ENCODE results near the gene WSCD1.

GRCh38 chr17:6157716-6158115, 87.5 kb downstream of the WSCD1 start:
- TF ChIP-seq, protein P1, sequence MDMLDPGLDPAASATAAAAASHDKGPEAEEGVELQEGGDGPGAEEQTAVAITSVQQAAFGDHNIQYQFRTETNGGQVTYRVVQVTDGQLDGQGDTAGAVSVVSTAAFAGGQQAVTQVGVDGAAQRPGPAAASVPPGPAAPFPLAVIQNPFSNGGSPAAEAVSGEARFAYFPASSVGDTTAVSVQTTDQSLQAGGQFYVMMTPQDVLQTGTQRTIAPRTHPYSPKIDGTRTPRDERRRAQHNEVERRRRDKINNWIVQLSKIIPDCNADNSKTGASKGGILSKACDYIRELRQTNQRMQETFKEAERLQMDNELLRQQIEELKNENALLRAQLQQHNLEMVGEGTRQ (IDR thresholded peaks at IDR 0.05; ENCODE audit: low read depth, low read length) = no peak
- TF ChIP-seq RFX5 (IDR thresholded peaks at IDR 0.05; ENCODE audit: low read depth, low read length) (no peak), RAD21 (IDR thresholded peaks at IDR 0.05; ENCODE audit: low read length) (no peak), POLR2A (IDR thresholded peaks at IDR 0.05; ENCODE audit: low read depth, low read length) (no peak), CEBPB (IDR thresholded peaks at IDR 0.05; ENCODE audit: low read depth, low read length) (no peak), BHLHE40 (IDR thresholded peaks at IDR 0.05; ENCODE audit: low read depth, low read length) (no peak), CHD1 (IDR thresholded peaks at IDR 0.05; ENCODE audit: low read depth, low read length) (no peak), MXI1 (IDR thresholded peaks at IDR 0.05; ENCODE audit: borderline replicate concordance, low read depth, low read length) (no peak), RCOR1 (IDR thresholded peaks at IDR 0.05; ENCODE audit: insufficient replicate concordance, low read length) (no peak), NFE2L2 (IDR thresholded peaks at IDR 0.05; ENCODE audit: low read depth, low read length) (no peak), SMC3 (IDR thresholded peaks at IDR 0.05; ENCODE audit: low read depth, low read length) (no peak)
- TF ChIP-seq, protein P2, sequence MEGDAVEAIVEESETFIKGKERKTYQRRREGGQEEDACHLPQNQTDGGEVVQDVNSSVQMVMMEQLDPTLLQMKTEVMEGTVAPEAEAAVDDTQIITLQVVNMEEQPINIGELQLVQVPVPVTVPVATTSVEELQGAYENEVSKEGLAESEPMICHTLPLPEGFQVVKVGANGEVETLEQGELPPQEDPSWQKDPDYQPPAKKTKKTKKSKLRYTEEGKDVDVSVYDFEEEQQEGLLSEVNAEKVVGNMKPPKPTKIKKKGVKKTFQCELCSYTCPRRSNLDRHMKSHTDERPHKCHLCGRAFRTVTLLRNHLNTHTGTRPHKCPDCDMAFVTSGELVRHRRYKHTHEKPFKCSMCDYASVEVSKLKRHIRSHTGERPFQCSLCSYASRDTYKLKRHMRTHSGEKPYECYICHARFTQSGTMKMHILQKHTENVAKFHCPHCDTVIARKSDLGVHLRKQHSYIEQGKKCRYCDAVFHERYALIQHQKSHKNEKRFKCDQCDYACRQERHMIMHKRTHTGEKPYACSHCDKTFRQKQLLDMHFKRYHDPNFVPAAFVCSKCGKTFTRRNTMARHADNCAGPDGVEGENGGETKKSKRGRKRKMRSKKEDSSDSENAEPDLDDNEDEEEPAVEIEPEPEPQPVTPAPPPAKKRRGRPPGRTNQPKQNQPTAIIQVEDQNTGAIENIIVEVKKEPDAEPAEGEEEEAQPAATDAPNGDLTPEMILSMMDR (conservative IDR thresholded peaks at IDR 0.05; ENCODE audit: low read depth, low read length) = no peak
- TF ChIP-seq, protein P3, sequence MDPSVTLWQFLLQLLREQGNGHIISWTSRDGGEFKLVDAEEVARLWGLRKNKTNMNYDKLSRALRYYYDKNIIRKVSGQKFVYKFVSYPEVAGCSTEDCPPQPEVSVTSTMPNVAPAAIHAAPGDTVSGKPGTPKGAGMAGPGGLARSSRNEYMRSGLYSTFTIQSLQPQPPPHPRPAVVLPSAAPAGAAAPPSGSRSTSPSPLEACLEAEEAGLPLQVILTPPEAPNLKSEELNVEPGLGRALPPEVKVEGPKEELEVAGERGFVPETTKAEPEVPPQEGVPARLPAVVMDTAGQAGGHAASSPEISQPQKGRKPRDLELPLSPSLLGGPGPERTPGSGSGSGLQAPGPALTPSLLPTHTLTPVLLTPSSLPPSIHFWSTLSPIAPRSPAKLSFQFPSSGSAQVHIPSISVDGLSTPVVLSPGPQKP (IDR thresholded peaks at IDR 0.05; ENCODE audit: borderline replicate concordance, low read depth, low read length) = no peak

Measured in IMR-90 (cell line).